ENCODE data around the gene VMP1.
"Not testable (repeated sequence)": the region's sequence is repeated elsewhere in the genome, so short reads cannot be mapped to it uniquely, and the experiment has no call there.

The VMP1 gene

GRCh38 chr17:59814685-59815084, 107.2 kb downstream of the VMP1 start:
- no peak for DNase-seq

DNA sequence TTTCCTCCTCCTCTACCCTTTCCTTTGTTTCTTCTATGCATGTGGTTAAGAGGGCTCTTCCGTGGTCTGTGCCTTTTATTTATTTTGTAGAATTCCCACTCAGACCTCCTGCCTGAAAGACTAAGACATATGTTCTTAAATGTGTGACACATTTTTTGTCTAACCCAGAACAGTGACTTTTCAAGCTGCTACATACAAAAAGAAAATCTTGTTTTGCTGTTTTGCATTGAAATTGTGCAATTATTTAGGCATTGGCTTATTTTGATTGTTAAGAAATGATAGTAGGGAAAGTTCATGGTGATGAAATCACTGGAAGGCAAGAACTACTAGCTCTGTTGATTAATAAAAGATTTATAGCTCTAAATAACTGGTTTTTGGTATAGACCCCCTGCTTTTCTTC, 108.5 kb downstream of the VMP1 start:
- no peak for DNase-seq

DNA sequence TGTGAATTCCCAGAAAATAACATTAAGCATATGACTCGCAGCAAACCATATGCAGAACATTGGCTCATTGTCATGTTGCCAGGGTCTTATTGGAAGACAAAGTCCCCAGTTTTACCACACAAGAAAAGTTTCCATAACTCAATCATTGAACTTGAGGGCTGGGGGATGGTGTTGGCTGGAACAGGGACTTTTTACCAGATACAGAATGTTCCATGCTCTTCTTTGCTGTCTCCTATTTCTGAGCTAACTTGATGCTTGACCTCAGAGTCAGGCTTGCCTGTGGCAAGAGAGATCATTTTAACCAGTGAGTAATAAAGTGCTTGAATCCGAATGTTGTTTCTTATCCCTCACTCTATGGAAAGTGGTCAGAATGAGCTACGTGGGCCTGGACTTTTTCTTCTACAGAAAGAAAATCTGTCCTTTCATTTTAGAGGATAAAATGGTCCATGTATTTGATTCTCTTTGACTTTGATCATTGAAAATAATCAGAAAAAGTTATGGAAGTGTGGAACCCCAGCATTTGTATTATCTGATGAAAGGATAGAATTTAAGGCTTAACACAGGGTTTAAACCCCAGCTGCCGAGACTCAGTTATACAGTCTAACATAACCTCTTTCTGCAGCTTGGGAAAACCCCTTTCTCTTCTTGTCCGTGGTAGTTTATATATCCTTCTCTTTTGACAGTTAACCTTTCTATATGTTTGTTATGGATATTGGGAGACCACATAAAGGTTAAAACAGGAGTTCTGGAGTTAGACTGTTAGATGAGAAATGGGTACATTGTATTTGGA, 118.3 kb downstream of the VMP1 start:
- no peak for DNase-seq

DNA sequence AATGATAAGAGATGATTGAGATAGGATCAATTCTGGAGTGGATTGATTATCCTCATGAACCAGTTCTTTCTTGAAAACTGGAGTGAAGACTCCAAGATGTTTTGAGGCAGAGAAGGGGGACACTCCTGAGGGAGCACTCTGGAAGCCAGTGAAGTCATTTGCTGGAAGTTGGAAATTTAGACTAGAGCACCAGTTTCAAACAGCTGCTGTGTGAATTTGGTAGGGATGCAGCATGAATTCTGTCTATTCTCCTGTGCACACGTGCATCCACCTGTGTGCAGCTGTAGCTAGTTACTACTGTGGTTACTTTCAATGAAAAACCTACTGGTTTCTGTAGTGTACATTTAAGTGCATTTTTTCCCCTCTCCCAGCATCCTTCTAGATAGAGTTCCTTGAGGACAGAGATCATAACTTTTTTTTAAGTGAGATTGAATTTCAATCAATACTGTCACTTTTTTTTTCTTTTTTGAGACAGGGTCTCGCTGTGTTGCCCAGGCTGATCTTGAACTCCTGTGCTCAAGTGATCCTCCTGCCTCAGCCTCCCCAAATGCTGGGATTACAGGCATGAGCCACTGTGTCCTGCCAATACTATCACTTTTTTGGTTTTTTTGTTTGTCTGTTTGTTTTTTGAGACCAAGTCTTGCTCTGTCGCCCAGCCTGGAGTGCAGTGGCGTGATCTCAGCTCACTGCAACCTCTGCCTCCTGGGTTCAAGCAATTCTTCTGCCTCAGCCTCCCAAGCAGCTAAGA, 119.4 kb downstream of the VMP1 start:
- no peak for DNase-seq

GRCh38 chr17:59827721-59828477, 120.4 kb downstream of the VMP1 start:
- DNase-seq: no peak

GRCh38 chr17:59828478-59828760, 121.0 kb downstream of the VMP1 start:
- no peak for DNase-seq

DNA sequence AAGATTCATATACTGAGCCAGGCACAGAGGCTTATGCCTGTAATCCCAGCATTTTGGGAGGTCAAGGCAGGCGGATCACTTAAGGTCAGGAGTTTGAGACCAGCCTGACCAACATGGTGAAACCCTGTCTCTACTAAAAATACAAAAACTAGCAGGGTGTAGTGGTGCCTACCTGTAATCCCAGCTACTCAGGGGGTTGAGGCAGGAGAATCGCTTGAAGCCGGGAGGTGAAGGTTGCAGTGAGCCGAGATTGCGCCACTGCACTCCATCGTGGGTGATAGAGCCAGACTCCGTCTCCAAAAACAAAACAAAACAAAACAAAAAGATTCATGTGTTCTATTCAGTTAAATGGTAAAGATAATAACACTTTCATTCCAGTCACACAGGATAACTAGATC, 121.4 kb downstream of the VMP1 start:
- DNase-seq: not testable (repeated sequence)

DNA sequence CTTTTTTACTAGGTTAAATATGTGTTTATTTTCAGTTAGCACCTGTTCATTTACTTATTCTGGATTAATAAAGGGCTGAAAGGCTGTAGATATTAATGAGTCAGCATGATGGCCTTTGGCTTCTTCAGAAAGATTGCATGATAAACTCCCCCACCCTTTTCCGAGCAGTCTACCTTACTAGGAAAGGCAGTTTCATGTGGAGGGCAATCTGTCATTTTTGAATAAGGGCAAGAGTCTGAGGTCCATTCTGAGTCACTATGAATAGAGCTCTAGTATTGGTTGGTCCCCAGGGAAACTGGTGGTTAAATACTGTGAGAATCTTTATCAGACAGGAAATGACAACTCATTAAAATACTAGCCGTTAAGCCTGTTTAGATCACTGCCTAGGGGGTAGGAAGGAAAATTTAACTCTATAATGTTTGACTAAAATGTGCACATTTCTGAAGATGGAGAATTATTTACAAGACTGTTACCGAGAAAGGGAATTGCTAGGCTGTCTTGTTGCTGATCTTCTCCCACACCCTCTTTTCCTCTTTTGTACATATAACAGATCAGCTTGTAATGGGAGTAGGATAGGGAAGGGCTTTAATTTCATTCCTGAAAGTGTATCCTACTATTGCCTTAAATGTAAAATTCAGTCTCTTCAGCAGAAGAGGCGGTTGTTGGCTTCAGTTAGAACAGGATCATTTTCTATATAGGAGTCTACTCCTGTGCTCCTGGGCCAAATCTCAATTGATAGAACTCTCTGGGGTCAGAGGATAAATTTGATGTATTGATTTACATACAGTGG, 122.0 kb downstream of the VMP1 start:
- DNase-seq: peak; percentile 32

- no peak for DNase-seq
Observed at GRCh38 chr17:59830007-59830630, 122.7 kb downstream of the VMP1 start.

GRCh38 chr17:59830846-59831486, 123.5 kb downstream of the VMP1 start:
- DNase-seq: no peak

DNA sequence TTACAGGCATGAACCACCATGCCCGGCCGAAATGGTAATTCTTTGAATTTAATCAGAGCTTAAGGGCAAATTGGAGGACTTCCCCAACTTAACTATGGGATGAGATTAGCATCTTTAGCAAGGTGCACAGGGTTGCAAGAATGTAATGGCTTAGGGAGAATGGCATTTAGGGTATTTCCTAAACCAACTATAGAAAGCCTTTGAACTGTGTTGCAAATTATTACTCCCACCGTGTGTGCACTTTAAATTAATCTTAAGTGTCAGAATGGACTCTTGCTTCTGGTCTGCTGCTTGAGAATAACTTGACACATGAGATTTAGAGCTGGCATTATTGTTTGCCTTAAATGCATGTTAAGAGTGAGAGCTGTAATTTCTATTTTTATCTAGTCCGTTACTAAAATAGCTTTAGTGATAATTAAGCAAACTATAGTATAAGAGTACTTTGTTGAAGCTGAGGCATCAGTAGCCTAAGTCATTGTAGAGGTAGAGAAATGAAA, 125.5 kb downstream of the VMP1 start:
- DNase-seq: peak; percentile 32

DNA sequence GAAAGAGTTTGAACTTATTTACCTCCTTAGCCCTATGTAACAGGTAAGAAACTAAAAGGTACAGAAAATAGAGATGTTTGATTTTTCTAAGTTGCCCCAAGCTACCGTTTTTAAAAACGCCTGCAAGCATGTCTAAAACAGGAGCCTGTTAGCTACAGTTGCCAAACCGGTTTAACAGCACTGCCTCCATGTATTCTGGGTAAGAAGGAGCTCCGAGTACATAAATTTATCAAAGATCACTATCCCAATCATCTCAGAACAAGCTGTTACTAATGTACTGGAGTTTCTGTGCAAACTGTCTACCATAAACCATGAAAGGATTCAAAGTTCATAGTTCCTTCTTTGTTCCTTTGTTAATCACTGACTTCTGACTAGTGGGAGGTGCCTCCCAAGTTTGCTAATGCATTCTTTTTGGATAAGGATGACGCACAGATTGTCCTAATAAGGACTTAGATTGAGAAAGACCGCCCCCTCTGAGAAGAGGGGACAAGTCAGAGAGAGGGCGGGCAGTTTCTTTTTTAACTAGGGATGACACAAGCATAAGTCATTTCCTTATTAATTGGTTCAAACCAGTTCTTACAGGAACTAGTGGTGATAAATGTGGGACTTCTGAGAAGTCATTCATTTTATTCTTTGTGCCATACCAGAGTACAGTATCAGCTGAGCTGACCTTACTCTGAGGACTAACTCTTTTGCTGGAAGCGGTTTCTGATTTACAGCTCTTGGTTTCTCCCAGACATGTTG, 130.0 kb downstream of the VMP1 start:
- no peak for DNase-seq

GRCh38 chr17:59838052-59838916, 130.8 kb downstream of the VMP1 start:
- DNase-seq: no peak

- DNase-seq: no peak
Observed at GRCh38 chr17:59839651-59840328, 132.3 kb downstream of the VMP1 start.

GRCh38 chr17:59840329-59841090, 133.1 kb downstream of the VMP1 start:
- no peak for DNase-seq

- DNase-seq: not testable (repeated sequence)
Observed at GRCh38 chr17:59841091-59841881, 133.8 kb downstream of the VMP1 start.

GRCh38 chr17:59841882-59842263, 134.4 kb downstream of the VMP1 start:
- not testable (repeated sequence) for DNase-seq

Data from NCI-H2227 treated with DMSO at 0.1 percent for 48 hours (cell line).